Esophagus muscularis mucosa (tissue), 4 donors: ENCODE data around the gene LHPP. TPM values are rescaled to one million over a fixed set of nuclear protein-coding genes. Genes with fewer than 3 reads are reported as not detected.

Experiments
- DNase-seq: peaks from one replicate; pipeline ENCODE4 v3.0.0-alpha.2; 2017; ENCODE audit errors: extremely low spot score
- H3K27ac ChIP-seq, 4 donors: fragments of 200-600 bp; sonication (generic); replicated peaks in 1 of 4; 1 replicate in 3 of 4; 2 replicates in 1 of 4; pipeline ENCODE4 v1.5.1; 2016 to 2019; ENCODE audit warnings: mild to moderate bottlenecking in 1 of 4
- H3K27me3 ChIP-seq, 4 donors: fragments of 200-600 bp; sonication (generic); one replicate each; pipeline versions ENCODE4 v1.5.1 to v1.6.0; 2016 to 2019
- H3K36me3 ChIP-seq, 4 donors: fragments of 200-600 bp; sonication (generic); one replicate each; pipeline ENCODE4 v1.5.1; 2016 to 2019
- H3K4me1 ChIP-seq, 4 donors: fragments of 200-600 bp; sonication (generic); one replicate each; pipeline ENCODE4 v1.5.1; 2016 to 2019
- H3K4me3 ChIP-seq, 4 donors: fragments of 200-600 bp; sonication (generic); 1 replicate in 2 of 4; 2 replicates in 2 of 4; pipeline ENCODE4 v1.5.1; 2016 to 2019; ENCODE audit warnings: mild to moderate bottlenecking in 4 of 4, moderate library complexity in 1 of 4
- H3K9me3 ChIP-seq, 4 donors: fragments of 200-600 bp; sonication (generic); 1 replicate in 3 of 4; 2 replicates in 1 of 4; pipeline ENCODE4 v1.5.1; 2016 to 2019
- CTCF ChIP-seq, 3 experiments: fragments of 200-600 bp in 2 of 3; fragments of 450-650 bp in 1 of 3; sonication (generic) in 2 of 3; IDR thresholded peaks; one replicate each; pipeline ENCODE4 v1.5.1; 2017 to 2019; ENCODE audit warnings: antibody characterized with exemption in 3 of 3, mild to moderate bottlenecking in 2 of 3, moderate library complexity in 1 of 3
- EP300 ChIP-seq: sonication (generic); formaldehyde crosslinking; IDR thresholded peaks from one replicate; pipeline ENCODE4 v1.6.1; 2017; ENCODE audit warnings: antibody characterized with exemption
- POLR2A ChIP-seq: fragments of 450-650 bp; IDR thresholded peaks from one replicate; pipeline ENCODE4 v1.6.1; 2017; ENCODE audit warnings: antibody characterized with exemption, moderate library complexity, mild to moderate bottlenecking, low read depth
- POLR2AphosphoS5 ChIP-seq, 2 donors: sonication (generic); formaldehyde crosslinking; IDR thresholded peaks; one replicate each; pipeline ENCODE4 v1.6.1; 2017; ENCODE audit warnings: antibody characterized with exemption in 2 of 2
- WGBS: methylation state at CpG from one replicate; pipeline ENCODE4 v1.1.5; 2018; 5-methylcytosine and 5-hydroxymethylcytosine counted together
- intact Hi-C: fragments of 100-400 bp; cut with DNase I; formaldehyde crosslinking; loops from one replicate; pipeline ENCODE4 v1.15.1; 2023
- total RNA-seq, 4 donors: library from RNA; depleted of rRNA; stranded (reverse); fragments of >200 nt; gene quantifications; one replicate each; pipeline versions ENCODE4 v1.1.0 to v1.2.1, GENCODE V29; 2016

The LHPP gene
- total RNA-seq, 4 donors from 2014 or later: 10.8 to 20.9 (median 15.7) TPM

GRCh38 chr10:124560377-124561105 is 98.9 kb downstream of the LHPP start:
- TF ChIP-seq CTCF (IDR thresholded peaks at IDR 0.05) (peak in 1 of 3 experiments; percentile 14), EP300 (peak; percentile 87), POLR2AphosphoS5 (IDR thresholded peaks at IDR 0.05) (peak; percentile 89 to 92), POLR2A (no peak)
- no peak overlapping the region for H3K4me3 ChIP-seq
- no peaks in the 10 kb centered on the region for H3K9me3 ChIP-seq
- H3K4me1 ChIP-seq: peaks cover 41 to 47% (median 47%) of the 10 kb centered on the region in 4 donors
- peak overlapping the region; percentile 81 to 89 (median 85) for H3K27ac ChIP-seq
- H3K36me3 ChIP-seq: no peaks in the 10 kb centered on the region
- no peaks in the 10 kb centered on the region for H3K27me3 ChIP-seq
- intact Hi-C loops: no loop called here
- WGBS: 24% methylated on average over 7 of the region's 18 CpGs
- no peak for DNase-seq

DNA sequence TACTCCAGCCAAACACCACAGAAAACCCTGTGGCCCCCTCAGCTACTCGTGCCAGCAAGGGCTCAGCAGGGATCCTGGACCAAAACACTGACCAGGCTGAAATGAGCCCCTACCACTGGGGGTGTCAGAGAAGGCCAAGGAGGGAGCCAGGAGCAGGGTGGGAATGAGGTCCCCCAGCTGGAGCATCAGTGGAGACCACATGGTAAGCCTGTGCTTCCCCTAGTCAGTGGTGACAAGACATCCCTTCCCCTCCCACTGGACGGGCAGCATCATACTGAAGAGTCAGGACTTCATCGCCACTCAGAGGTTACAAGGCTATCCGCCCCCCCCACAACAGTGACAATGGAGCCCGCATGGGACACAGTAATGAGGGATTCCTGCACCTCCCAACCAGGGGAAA is 99.6 kb downstream of the LHPP start:
- DNase-seq: no peak
- H3K27ac ChIP-seq: peak overlapping the region; percentile 81 to 89 (median 85)
- intact Hi-C loops: no loop called here
- H3K9me3 ChIP-seq: no peaks in the 10 kb centered on the region
- no peaks in the 10 kb centered on the region for H3K27me3 ChIP-seq
- H3K36me3 ChIP-seq: no peaks in the 10 kb centered on the region
- no peak for TF ChIP-seq POLR2A
- no peak for TF ChIP-seq CTCF (IDR thresholded peaks at IDR 0.05)
- WGBS: no CpG with 5 or more reads among the region's 5 CpGs
- no peak overlapping the region for H3K4me3 ChIP-seq
- H3K4me1 ChIP-seq: peaks cover 45 to 53% (median 52%) of the 10 kb centered on the region in 4 donors

- H3K4me3 ChIP-seq: no peak overlapping the region
- H3K36me3 ChIP-seq: no peaks in the 10 kb centered on the region
- H3K4me1 ChIP-seq: peaks cover 43 to 52% (median 50%) of the 10 kb centered on the region in 4 donors
- no peak for DNase-seq
- no peaks in the 10 kb centered on the region for H3K9me3 ChIP-seq
- TF ChIP-seq POLR2AphosphoS5 (IDR thresholded peaks at IDR 0.05) (no peak), CTCF (IDR thresholded peaks at IDR 0.05) (no peak), EP300 (no peak), POLR2A (no peak)
- WGBS: 90% methylated on average over 7 of the region's 7 CpGs
- no peak overlapping the region for H3K27ac ChIP-seq
- intact Hi-C loops: no loop called here
- no peaks in the 10 kb centered on the region for H3K27me3 ChIP-seq
These were observed 100.9 kb downstream of the LHPP start for GRCh38 chr10:124562425-124563060.

- TF ChIP-seq POLR2AphosphoS5 (IDR thresholded peaks at IDR 0.05) (no peak), CTCF (IDR thresholded peaks at IDR 0.05) (no peak), EP300 (no peak), POLR2A (no peak)
- Histone ChIP-seq H3K9me3 (no peaks in the 10 kb centered on the region), H3K4me1 (peaks cover 34 to 42% (median 41%) of the 10 kb centered on the region in 4 donors), H3K4me3 (no peak overlapping the region), H3K27ac (no peak overlapping the region), H3K27me3 (no peaks in the 10 kb centered on the region), H3K36me3 (no peaks in the 10 kb centered on the region)
- 91% methylated on average over 7 of the region's 7 CpGs for WGBS
- intact Hi-C loops: no loop called here
- no peak for DNase-seq
These were observed 101.9 kb downstream of the LHPP start for GRCh38 chr10:124563320-124564040.
